ENCODE data around the gene COLEC12. TPM values are rescaled to one million over a fixed set of nuclear protein-coding genes. Genes with fewer than 3 reads are reported as not detected.

COLEC12 gene
- polyA plus RNA-seq, 1 donor (not counting 4 experiments of a cell fraction or from before 2014, with no cell fraction given), result not detected

DNA sequence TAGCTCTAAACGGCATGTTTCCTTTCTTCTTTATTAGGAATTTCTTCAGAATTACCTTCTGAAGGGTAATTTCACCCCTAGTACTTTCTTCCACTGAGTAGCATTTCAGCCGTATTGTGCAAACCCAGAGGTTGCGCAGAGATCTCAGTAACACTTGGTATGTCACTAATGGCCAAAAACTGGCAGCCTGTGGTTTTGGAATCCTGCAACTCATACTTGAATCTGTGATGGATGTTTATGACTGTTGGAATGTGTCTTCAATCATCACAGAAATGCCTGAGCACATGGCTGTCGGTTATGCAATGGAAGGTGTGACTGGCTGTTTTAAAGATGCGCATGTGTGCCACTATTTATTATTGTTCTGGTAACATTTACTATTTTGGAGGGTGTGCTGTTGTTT lies 100.0 kb downstream of the COLEC12 start:
- Histone ChIP-seq H3K9me1 (ENCODE audit: control insufficient read depth, extremely low read depth, insufficient read depth, low read length) (no peaks in the 10 kb centered on the region), H3K27me3 (ENCODE audit: control insufficient read depth, extremely low read depth, insufficient read depth, low read length) (no peaks in the 10 kb centered on the region), H3K27ac (ENCODE audit: control insufficient read depth, insufficient read depth, low read length) (no peak overlapping the region), H3K36me3 (ENCODE audit: control insufficient read depth in 2 of 2, extremely low read depth in 1 of 2, insufficient read depth in 2 of 2, low read length in 2 of 2) (no peaks in the 10 kb centered on the region), H3K9me3 (ENCODE audit: control insufficient read depth, low read depth, low read length) (no peaks in the 10 kb centered on the region), H3K4me3 (ENCODE audit: control insufficient read depth in 2 of 3, extremely low read depth in 1 of 3, insufficient read depth in 2 of 3, low read depth in 1 of 3, low read length in 3 of 3) (no peak overlapping the region), H3K79me2 (ENCODE audit: control insufficient read depth, insufficient read depth, low read length) (no peaks in the 10 kb centered on the region), H4K20me1 (ENCODE audit: control insufficient read depth, extremely low read depth, insufficient read depth, low read length) (no peaks in the 10 kb centered on the region), H3K4me1 (ENCODE audit: control insufficient read depth, extremely low read depth, insufficient read depth, low read length) (peaks cover 8% of the 10 kb centered on the region), H3K9ac (ENCODE audit: control insufficient read depth, extremely low read depth, insufficient read depth, low read length) (no peak overlapping the region), H3K4me2 (ENCODE audit: control insufficient read depth, extremely low read depth, insufficient read depth, low read depth, low read length) (no peak overlapping the region), H2AFZ (ENCODE audit: control insufficient read depth, low read length) (no peak overlapping the region)
- DNase-seq (ENCODE audit: low read depth, low spot score) (no peak), FAIRE-seq (no peak)
- dilution Hi-C loops (cut with MboI; ENCODE audit: extremely low pct_ligation_motif_present, low sequenced_read_pairs), result no loop called here
- TF ChIP-seq EZH2 (IDR thresholded peaks at IDR 0.05; ENCODE audit: low read length), result no peak
- TF ChIP-seq, protein P1, sequence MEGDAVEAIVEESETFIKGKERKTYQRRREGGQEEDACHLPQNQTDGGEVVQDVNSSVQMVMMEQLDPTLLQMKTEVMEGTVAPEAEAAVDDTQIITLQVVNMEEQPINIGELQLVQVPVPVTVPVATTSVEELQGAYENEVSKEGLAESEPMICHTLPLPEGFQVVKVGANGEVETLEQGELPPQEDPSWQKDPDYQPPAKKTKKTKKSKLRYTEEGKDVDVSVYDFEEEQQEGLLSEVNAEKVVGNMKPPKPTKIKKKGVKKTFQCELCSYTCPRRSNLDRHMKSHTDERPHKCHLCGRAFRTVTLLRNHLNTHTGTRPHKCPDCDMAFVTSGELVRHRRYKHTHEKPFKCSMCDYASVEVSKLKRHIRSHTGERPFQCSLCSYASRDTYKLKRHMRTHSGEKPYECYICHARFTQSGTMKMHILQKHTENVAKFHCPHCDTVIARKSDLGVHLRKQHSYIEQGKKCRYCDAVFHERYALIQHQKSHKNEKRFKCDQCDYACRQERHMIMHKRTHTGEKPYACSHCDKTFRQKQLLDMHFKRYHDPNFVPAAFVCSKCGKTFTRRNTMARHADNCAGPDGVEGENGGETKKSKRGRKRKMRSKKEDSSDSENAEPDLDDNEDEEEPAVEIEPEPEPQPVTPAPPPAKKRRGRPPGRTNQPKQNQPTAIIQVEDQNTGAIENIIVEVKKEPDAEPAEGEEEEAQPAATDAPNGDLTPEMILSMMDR (optimal IDR thresholded peaks at IDR 0.05 in 1 of 3, IDR thresholded peaks at IDR 0.05 in 1 of 3, conservative IDR thresholded peaks at IDR 0.05 in 1 of 3; ENCODE audit: extremely low read depth in 1 of 3, insufficient read depth in 2 of 3, low read length in 3 of 3), result no peak

DNA sequence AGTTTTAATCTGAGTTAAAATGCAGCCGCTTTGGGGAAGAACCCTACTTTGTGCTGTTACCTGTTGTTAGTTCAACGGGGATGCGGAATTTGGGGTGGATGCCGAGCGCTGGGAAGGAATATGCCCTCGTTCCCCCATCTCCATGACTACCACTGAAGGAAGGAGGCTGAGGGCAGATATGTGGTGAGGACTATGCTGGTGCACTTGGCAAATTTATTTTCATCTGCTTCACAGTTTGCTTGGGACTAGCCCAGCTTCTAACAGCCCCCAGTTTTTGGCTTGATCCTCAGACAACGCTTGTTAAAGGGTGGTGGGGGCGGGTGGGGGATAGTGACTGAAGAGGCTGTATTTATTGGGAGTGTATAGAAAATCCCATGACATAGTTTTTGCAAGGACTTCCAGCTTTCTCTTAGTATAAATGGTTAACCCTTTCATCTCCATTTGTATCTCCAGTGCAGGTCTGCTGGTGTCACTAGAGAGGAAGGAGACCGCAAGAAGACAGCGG lies 100.8 kb downstream of the COLEC12 start:
- DNase-seq (ENCODE audit: low read depth, low spot score), result no peak
- dilution Hi-C loops (cut with MboI; ENCODE audit: extremely low pct_ligation_motif_present, low sequenced_read_pairs), result no loop called here

More for the DNA sequence above, 100.8 kb downstream of the COLEC12 start:
- Histone ChIP-seq H3K4me1 (ENCODE audit: control insufficient read depth, extremely low read depth, insufficient read depth, low read length) (peaks cover 11% of the 10 kb centered on the region), H3K27ac (ENCODE audit: control insufficient read depth, insufficient read depth, low read length) (no peak overlapping the region), H3K9me3 (ENCODE audit: control insufficient read depth, low read depth, low read length) (no peaks in the 10 kb centered on the region), H3K27me3 (ENCODE audit: control insufficient read depth, extremely low read depth, insufficient read depth, low read length) (no peaks in the 10 kb centered on the region), H3K36me3 (ENCODE audit: control insufficient read depth in 2 of 2, extremely low read depth in 1 of 2, insufficient read depth in 2 of 2, low read length in 2 of 2) (no peaks in the 10 kb centered on the region), H3K4me3 (ENCODE audit: control insufficient read depth in 2 of 3, extremely low read depth in 1 of 3, insufficient read depth in 2 of 3, low read depth in 1 of 3, low read length in 3 of 3) (no peak overlapping the region), H3K4me2 (ENCODE audit: control insufficient read depth, extremely low read depth, insufficient read depth, low read depth, low read length) (no peak overlapping the region), H4K20me1 (ENCODE audit: control insufficient read depth, extremely low read depth, insufficient read depth, low read length) (no peaks in the 10 kb centered on the region), H3K9me1 (ENCODE audit: control insufficient read depth, extremely low read depth, insufficient read depth, low read length) (no peaks in the 10 kb centered on the region), H2AFZ (ENCODE audit: control insufficient read depth, low read length) (peak overlapping the region; percentile 8), H3K9ac (ENCODE audit: control insufficient read depth, extremely low read depth, insufficient read depth, low read length) (no peak overlapping the region), H3K79me2 (ENCODE audit: control insufficient read depth, insufficient read depth, low read length) (no peaks in the 10 kb centered on the region)
- TF ChIP-seq EZH2 (IDR thresholded peaks at IDR 0.05; ENCODE audit: low read length), result no peak
- TF ChIP-seq, protein P1 (optimal IDR thresholded peaks at IDR 0.05 in 1 of 3, IDR thresholded peaks at IDR 0.05 in 1 of 3, conservative IDR thresholded peaks at IDR 0.05 in 1 of 3; ENCODE audit: extremely low read depth in 1 of 3, insufficient read depth in 2 of 3, low read length in 3 of 3), result no peak
- FAIRE-seq, result no peak

Measured in keratinocyte (primary cell).